Aorta (tissue), 5 donors: ENCODE data around the gene NFATC2. TPM values are rescaled to one million over a fixed set of nuclear protein-coding genes. Genes with fewer than 3 reads are reported as not detected.

ENCODE experiments used
- ATAC-seq: fragments of 200-7000 bp; cut with Tn5 transposase; one replicate; pipeline ENCODE4 v1.9.1; 2022; ENCODE audit warnings: moderate library complexity; ENCODE audit not compliant: low FRiP score
- DNase-seq, 2 donors: peaks; one replicate each; pipeline ENCODE4 v3.0.0-alpha.2; 2020
- H3K27ac ChIP-seq, 2 donors: one replicate each; pipeline ENCODE4 v1.5.1; 2013; ENCODE audit warnings: low read length in 2 of 2, mild to moderate bottlenecking in 2 of 2, moderate library complexity in 2 of 2, control low read depth in 1 of 2, inconsistent platforms in 1 of 2, low read depth in 1 of 2
- H3K27me3 ChIP-seq, 2 donors: one replicate each; pipeline ENCODE4 v1.6.1; 2013; ENCODE audit warnings: control low read depth in 1 of 2, low read length in 1 of 2, mild to moderate bottlenecking in 1 of 2, moderate library complexity in 1 of 2; ENCODE audit not compliant: insufficient read depth in 2 of 2, control insufficient read depth in 1 of 2
- H3K36me3 ChIP-seq, 2 donors: one replicate each; pipeline ENCODE4 v1.6.1; 2013; ENCODE audit warnings: control low read depth in 1 of 2, low read length in 1 of 2, mild to moderate bottlenecking in 1 of 2; ENCODE audit not compliant: insufficient read depth in 2 of 2, control insufficient read depth in 1 of 2
- H3K4me1 ChIP-seq, 2 donors: one replicate each; pipeline ENCODE4 v1.6.1; 2013; ENCODE audit warnings: low read length in 2 of 2, control low read depth in 1 of 2, mild to moderate bottlenecking in 1 of 2, moderate library complexity in 1 of 2; ENCODE audit not compliant: insufficient read depth in 2 of 2, control insufficient read depth in 1 of 2
- H3K4me3 ChIP-seq, 2 donors: one replicate each; pipeline ENCODE4 v1.5.1; 2013; ENCODE audit warnings: low read length in 2 of 2, control low read depth in 1 of 2, mild to moderate bottlenecking in 1 of 2
- H3K9me3 ChIP-seq: one replicate; pipeline ENCODE4 v1.6.1; 2013; ENCODE audit warnings: mild to moderate bottlenecking, low read length; ENCODE audit not compliant: control insufficient read depth
- WGBS, 2 donors: extraction: QIAGEN DNeasy Blood & Tissue Kit; methylation state at CpG; one replicate each; pipeline ENCODE4 v1.1.7; 2013; 5-methylcytosine and 5-hydroxymethylcytosine counted together
- intact Hi-C, 2 donors: fragments of 100-400 bp; cut with DNase I; formaldehyde crosslinking; loops; one replicate each; pipeline versions ENCODE4 v1.14.2 to v1.15.0; 2022
- polyA plus RNA-seq, 2 donors: library from polyadenylated mRNA; stranded (reverse); fragments of 200-250 nt; gene quantifications; one replicate each; pipeline ENCODE4 v1.2.3, GENCODE V29; 2013
- total RNA-seq, 2 donors: library from RNA; stranded (reverse); fragmentation: NEBNext Ultra II Directional; extraction: Animal tissue kit (Norgen Biotek cat#: 25700); gene quantifications; one replicate each; pipeline ENCODE4 v1.2.1, GENCODE V29; 2021
- donor health status: healthy with polysubstance abuse.
- donor health status: Bipolar disorder and iron deficiency.
- donor health status: DM: no; HTN: no; CAD: no.
- donor health status: DM: no; HTN: no; CAD: no.
- donor health status: DM: yes; HTN: yes; CAD: no.

The NFATC2 gene
- total and polyA plus RNA-seq, 4 donors = 1.7 to 13.0 (median 7.4) TPM

DNA sequence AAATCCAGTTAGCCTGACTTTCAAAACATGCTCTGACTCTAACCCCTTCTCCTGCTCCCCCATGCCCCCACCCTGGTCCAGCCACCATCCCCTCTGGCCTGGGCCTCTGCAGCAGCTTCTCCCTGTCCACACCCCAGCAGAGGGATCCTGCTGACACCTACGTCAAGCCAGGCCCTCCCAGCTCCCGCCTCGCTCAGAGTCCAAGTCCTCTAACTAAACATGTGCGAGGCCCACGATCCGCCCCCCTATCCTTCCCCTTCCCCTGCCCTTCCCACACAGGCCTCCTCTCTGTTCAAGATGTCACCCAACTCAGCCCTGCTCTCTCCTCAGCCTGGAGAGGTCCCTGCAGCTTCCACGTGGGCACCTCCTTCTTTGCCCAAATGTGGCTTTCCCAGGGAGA is 33.7 kb downstream of the NFATC2 start:
- Histone ChIP-seq H3K9me3 (no peaks in the 10 kb centered on the region), H3K27me3 (no peaks in the 10 kb centered on the region), H3K4me3 (no peak overlapping the region), H3K27ac (no peak overlapping the region), H3K4me1 (no peaks in the 10 kb centered on the region), H3K36me3 (no peaks in the 10 kb centered on the region)
- 89 to 95% methylated on average over 7 of the region's 7 CpGs for WGBS, 2 donors
- ATAC-seq = no peak
- intact Hi-C loops = no loop called here
- no peak for DNase-seq

DNA sequence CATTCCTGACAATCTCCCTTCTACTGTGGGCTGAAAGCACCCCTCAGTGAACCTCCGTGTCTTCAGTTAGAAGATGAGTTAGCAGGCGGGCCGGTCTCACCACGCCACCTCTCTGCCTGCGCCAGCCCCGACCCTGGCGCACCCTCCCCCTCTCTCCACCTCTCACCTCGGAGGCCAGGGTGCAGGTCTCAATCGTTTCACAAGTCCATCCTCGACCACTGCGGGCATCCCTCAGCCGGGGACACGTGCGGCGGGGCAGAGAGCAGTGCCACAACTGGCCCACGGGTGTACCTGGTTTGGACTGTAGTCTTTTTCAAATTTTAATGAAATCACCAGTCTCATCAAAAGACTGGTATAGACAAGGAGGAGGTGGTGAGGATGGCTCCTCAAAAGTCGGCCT is 34.4 kb downstream of the NFATC2 start:
- H3K4me1 ChIP-seq = no peaks in the 10 kb centered on the region
- H3K36me3 ChIP-seq = no peaks in the 10 kb centered on the region
- ATAC-seq (no peak), DNase-seq (no peak)
- H3K4me3 ChIP-seq = no peak overlapping the region
- no peak overlapping the region for H3K27ac ChIP-seq
- intact Hi-C loops = no loop called here
- H3K27me3 ChIP-seq = no peaks in the 10 kb centered on the region
- WGBS, 2 donors = 95% methylated on average over 17 of the region's 17 CpGs
- no peaks in the 10 kb centered on the region for H3K9me3 ChIP-seq

DNA sequence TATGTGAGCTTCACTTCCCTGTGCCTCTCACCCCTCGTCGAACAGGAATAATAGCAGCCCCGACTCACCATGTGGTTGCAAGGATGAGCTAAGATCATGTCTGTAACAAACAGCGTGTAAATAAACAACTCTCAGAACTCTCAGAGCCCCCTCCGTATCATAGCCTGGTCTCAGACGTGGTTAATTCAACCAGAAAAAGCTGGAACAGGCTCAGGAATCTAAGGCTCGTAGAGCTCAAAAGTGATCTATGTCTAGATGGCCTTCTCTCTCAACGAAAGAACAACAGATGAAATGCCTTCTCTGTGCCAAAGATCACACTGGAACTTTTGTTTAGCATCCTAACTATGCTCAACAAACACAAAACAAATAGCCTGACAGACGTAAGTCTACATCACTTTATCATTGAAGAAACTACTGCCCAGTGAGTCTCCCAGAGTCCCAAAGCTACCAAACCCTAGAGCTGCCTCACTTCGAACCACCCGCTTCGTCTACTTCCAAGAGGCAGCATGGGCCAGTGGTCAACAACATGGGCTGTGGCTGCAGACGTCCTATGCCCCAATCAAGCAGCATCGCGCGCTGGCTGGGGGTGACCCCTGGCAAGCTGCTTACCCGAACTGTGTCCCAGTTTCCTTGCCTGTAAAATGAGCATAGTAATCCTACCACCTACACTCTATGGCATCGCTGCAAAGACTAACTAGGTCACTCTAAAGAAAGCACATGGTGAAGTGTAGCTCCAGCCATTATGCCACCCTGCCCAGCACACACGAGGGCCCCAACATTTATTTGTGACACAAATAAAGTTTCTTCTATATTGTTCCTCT is 35.1 kb downstream of the NFATC2 start:
- Histone ChIP-seq H3K9me3 (no peaks in the 10 kb centered on the region), H3K36me3 (no peaks in the 10 kb centered on the region), H3K4me3 (no peak overlapping the region), H3K4me1 (no peaks in the 10 kb centered on the region), H3K27me3 (no peaks in the 10 kb centered on the region), H3K27ac (no peak overlapping the region)
- intact Hi-C loops = no loop called here
- no peak for ATAC-seq
- WGBS, 2 donors = 48 to 58% methylated on average over 19 of the region's 19 CpGs
- DNase-seq = no peak

DNA sequence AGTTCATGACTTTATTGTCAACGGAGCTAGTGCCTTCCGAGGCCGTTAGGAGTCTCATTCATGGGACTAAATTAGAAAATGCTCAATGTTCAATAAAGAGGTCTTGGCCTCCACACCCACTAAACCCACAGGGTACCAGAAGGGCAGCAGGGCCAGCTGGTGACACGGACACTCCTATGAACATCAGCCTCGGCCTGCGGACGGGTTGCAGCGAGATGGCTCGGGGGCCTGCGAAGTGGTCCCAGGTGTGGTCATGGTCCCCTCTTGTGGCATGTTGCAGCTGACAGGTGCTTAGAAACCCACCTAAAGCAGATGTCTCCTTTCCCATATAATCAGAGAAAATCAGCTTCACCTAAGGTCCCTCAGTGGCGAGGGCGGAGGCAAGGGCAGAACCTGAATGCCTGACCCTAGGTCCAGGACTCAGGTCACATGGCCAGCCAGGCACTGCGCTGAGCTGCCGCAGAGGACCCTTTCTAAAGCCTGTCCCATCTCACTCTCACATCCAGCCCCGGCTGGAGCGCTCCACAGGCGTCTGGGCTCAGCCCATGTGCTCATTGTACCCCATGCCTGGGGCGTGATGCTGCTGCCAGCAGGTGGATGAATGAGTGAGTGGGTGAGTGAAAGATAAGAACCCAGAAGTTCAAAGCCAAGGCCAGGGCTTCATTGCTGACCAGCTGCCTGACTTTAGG is 35.8 kb downstream of the NFATC2 start:
- 92 to 94% methylated on average over 18 of the region's 18 CpGs for WGBS, 2 donors
- H3K9me3 ChIP-seq = no peaks in the 10 kb centered on the region
- no peak overlapping the region for H3K4me3 ChIP-seq
- intact Hi-C loops = no loop called here
- ATAC-seq = no peak
- DNase-seq = no peak
- no peaks in the 10 kb centered on the region for H3K27me3 ChIP-seq
- no peaks in the 10 kb centered on the region for H3K36me3 ChIP-seq
- no peak overlapping the region for H3K27ac ChIP-seq
- H3K4me1 ChIP-seq = no peaks in the 10 kb centered on the region

DNA sequence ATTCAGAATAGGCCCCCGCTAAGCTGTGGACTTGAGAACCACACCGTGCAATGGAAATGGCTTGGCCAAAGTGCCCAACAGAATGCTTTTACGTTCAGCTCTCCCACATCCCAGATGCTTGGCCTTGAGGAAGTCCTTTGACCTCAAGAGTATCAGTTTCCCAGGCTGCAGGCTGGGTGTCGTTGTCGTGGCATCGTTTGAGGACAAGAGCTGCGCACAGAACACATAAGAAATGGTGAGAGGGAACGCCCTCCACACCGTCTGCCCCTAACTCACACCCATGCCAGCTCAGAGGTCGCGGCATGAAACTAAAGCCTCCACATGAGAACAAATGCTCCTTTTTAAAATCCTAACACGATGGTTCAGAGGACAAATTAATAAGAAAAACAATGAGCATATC is 37.0 kb downstream of the NFATC2 start:
- WGBS, 2 donors = 95% methylated on average over 12 of the region's 12 CpGs
- Histone ChIP-seq H3K4me1 (no peaks in the 10 kb centered on the region), H3K36me3 (no peaks in the 10 kb centered on the region), H3K27me3 (no peaks in the 10 kb centered on the region), H3K27ac (no peak overlapping the region), H3K9me3 (no peaks in the 10 kb centered on the region), H3K4me3 (no peak overlapping the region)
- DNase-seq (no peak), ATAC-seq (no peak)
- intact Hi-C loops = no loop called here

DNA sequence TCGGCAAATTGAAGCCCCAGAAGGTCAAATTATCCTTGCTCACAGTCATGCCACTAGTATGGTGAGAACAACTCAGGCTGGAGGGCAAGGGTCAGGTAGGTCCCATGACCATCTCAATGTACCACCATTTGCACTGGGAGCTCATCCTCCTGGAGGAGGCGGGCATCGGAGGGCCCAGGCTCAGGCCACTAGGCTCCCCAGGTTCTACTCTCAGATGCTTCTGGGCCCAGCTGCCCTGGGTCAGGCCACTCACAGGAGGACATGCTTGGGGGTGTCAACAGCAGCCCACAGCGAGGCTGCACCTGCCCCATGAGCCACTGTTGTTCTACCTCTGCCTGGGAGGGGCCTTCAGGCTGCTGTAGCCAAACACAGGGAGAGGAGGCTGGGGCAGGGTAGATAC is 39.1 kb downstream of the NFATC2 start:
- Histone ChIP-seq H3K27ac (no peak overlapping the region), H3K36me3 (no peaks in the 10 kb centered on the region), H3K27me3 (no peaks in the 10 kb centered on the region), H3K4me3 (no peak overlapping the region), H3K9me3 (no peaks in the 10 kb centered on the region), H3K4me1 (no peaks in the 10 kb centered on the region)
- 81 to 88% methylated on average over 4 of the region's 4 CpGs for WGBS, 2 donors
- intact Hi-C loops = no loop called here
- DNase-seq = no peak
- no peak for ATAC-seq

DNA sequence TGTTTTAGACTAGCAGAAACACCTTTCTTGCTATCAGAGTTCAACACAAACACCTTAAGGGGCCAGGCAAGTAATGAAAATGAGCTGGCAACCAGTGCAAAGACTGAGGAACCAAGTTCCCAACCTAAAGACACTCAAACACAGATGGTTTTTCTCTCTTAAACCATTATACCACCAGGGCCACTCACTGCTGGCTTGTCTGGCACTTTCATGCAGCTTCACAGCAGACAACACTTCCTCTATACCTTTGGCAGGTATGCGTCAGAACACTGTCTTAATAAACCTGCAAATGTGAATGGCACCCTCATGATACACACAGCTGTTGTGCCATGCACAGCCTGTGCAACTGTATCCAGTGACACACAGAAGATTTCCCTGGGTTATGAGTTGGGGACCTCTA is 41.6 kb downstream of the NFATC2 start:
- ATAC-seq (no peak), DNase-seq (no peak)
- Histone ChIP-seq H3K27me3 (no peaks in the 10 kb centered on the region), H3K36me3 (no peaks in the 10 kb centered on the region), H3K4me1 (no peaks in the 10 kb centered on the region), H3K27ac (no peak overlapping the region), H3K9me3 (no peaks in the 10 kb centered on the region), H3K4me3 (no peak overlapping the region)
- 92 to 97% methylated on average over 1 of the region's 1 CpG for WGBS, 2 donors
- intact Hi-C loops = no loop called here

DNA sequence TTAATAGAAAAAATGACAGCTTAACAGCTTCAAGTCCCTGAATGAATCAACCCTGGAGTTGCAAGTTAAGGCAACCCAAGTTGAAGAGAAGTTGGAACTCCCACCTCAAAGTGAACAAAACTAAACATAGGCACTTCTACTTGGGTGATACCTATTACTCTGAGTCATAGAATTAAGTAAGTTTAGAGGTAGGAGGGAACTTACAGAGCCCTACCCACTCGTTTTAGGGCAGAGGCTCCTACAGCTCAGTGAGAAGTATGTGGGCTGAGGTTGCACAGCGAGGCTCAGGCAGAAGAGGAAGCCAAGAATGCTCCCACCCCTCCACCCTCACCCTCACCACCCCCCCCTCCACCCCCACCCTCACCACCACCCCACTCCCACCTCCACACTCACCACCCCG is 42.2 kb downstream of the NFATC2 start:
- no peak for DNase-seq

More for the DNA sequence above, 42.2 kb downstream of the NFATC2 start:
- Histone ChIP-seq H3K27me3 (no peaks in the 10 kb centered on the region), H3K4me3 (no peak overlapping the region), H3K4me1 (no peaks in the 10 kb centered on the region), H3K27ac (no peak overlapping the region), H3K36me3 (no peaks in the 10 kb centered on the region), H3K9me3 (no peaks in the 10 kb centered on the region)
- WGBS, 2 donors = 55 to 68% methylated on average over 2 of the region's 3 CpGs
- intact Hi-C loops = no loop called here
- ATAC-seq = no peak
